H1 (cell line): ENCODE data around the gene UGGT2.

ENCODE experiments used
- EZH2 ChIP-seq: fragments of 200-600 bp; sonication (generic); IDR thresholded peaks from 2 replicates; pipeline ENCODE4 v1.7.1; 2012; ENCODE audit warnings: low read depth, mild to moderate bottlenecking, moderate library complexity, low read length, inconsistent platforms; ENCODE audit not compliant: severe bottlenecking
- TF ChIP-seq, protein P1 (sequence below), 3 experiments: IDR thresholded peaks; 1 replicate in 2 of 3; 2 replicates in 1 of 3; pipeline versions ENCODE4 v1.5.1 to v1.6.1; 2011; ENCODE audit warnings: low read length in 3 of 3, mild to moderate bottlenecking in 3 of 3, inconsistent platforms in 2 of 3, low read depth in 1 of 3, moderate library complexity in 1 of 3; ENCODE audit not compliant: insufficient read depth in 1 of 3; ENCODE audit errors: control extremely low read depth in 1 of 3
- TF ChIP-seq, protein P2 (sequence below): IDR thresholded peaks from 2 replicates; pipeline ENCODE4 v1.6.1; 2012; ENCODE audit warnings: inconsistent platforms

DNA sequence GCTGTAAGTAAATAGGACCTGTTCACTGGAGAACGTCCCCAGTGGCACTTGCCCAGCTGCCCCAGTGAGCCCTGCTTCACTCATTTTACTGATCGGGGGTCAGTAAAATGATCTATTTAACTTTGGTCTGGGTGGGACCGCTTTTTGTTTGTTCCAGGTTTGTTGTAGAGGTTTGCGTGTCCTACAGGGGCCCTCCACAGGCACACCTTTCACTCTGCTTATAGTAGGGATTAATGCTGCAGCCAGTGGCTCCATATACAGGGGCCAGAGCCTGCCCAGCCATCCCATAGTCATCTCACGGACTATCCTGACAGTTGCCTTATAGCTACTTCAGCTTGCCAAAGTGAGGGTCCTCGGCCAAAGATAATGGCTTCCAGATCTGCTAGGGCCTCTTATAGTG, 272.2 kb downstream of the UGGT2 start:
- TF ChIP-seq, protein P1, sequence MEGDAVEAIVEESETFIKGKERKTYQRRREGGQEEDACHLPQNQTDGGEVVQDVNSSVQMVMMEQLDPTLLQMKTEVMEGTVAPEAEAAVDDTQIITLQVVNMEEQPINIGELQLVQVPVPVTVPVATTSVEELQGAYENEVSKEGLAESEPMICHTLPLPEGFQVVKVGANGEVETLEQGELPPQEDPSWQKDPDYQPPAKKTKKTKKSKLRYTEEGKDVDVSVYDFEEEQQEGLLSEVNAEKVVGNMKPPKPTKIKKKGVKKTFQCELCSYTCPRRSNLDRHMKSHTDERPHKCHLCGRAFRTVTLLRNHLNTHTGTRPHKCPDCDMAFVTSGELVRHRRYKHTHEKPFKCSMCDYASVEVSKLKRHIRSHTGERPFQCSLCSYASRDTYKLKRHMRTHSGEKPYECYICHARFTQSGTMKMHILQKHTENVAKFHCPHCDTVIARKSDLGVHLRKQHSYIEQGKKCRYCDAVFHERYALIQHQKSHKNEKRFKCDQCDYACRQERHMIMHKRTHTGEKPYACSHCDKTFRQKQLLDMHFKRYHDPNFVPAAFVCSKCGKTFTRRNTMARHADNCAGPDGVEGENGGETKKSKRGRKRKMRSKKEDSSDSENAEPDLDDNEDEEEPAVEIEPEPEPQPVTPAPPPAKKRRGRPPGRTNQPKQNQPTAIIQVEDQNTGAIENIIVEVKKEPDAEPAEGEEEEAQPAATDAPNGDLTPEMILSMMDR (IDR thresholded peaks at IDR 0.05; ENCODE audit: control extremely low read depth in 1 of 3, insufficient read depth in 1 of 3, low read depth in 1 of 3, low read length in 3 of 3): no peak
- TF ChIP-seq EZH2: no peak
- TF ChIP-seq, protein P2, sequence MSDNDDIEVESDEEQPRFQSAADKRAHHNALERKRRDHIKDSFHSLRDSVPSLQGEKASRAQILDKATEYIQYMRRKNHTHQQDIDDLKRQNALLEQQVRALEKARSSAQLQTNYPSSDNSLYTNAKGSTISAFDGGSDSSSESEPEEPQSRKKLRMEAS: no peak
